ENCODE measurements around the gene CCDC154.

- TF ChIP-seq, protein P1, sequence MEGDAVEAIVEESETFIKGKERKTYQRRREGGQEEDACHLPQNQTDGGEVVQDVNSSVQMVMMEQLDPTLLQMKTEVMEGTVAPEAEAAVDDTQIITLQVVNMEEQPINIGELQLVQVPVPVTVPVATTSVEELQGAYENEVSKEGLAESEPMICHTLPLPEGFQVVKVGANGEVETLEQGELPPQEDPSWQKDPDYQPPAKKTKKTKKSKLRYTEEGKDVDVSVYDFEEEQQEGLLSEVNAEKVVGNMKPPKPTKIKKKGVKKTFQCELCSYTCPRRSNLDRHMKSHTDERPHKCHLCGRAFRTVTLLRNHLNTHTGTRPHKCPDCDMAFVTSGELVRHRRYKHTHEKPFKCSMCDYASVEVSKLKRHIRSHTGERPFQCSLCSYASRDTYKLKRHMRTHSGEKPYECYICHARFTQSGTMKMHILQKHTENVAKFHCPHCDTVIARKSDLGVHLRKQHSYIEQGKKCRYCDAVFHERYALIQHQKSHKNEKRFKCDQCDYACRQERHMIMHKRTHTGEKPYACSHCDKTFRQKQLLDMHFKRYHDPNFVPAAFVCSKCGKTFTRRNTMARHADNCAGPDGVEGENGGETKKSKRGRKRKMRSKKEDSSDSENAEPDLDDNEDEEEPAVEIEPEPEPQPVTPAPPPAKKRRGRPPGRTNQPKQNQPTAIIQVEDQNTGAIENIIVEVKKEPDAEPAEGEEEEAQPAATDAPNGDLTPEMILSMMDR (conservative IDR thresholded peaks at IDR 0.05; ENCODE audit: low read length) = no peak
- TF ChIP-seq EZH2phosphoT487 (IDR thresholded peaks at IDR 0.05; ENCODE audit: borderline replicate concordance) = no peak
These were observed 4.9 kb upstream of the CCDC154 start for GRCh38 chr16:1449201-1449788.

Measured in Loucy (cell line).